ENCODE data around the gene FZD10.

FZD10 gene

GRCh38 chr12:130133851-130134562 lies 28.3 kb upstream of the FZD10 start:
- DNase-seq, result no peak

- no peak for DNase-seq
Observed at GRCh38 chr12:130134563-130134915, 27.7 kb upstream of the FZD10 start.

GRCh38 chr12:130136509-130137039 lies 25.7 kb upstream of the FZD10 start:
- no peak for DNase-seq

GRCh38 chr12:130137040-130138018 lies 24.9 kb upstream of the FZD10 start:
- no peak for DNase-seq

- DNase-seq, result no peak
Observed at GRCh38 chr12:130138478-130138877, 23.8 kb upstream of the FZD10 start.

- no peak for DNase-seq
Observed at GRCh38 chr12:130139567-130140421, 22.5 kb upstream of the FZD10 start.

- no peak for DNase-seq
Observed at GRCh38 chr12:130141105-130141504, 21.2 kb upstream of the FZD10 start.

- no peak for DNase-seq
Observed at GRCh38 chr12:130141901-130142683, 20.2 kb upstream of the FZD10 start.

- DNase-seq, result no peak
Observed at GRCh38 chr12:130142736-130143135, 19.5 kb upstream of the FZD10 start.

GRCh38 chr12:130143136-130143535 lies 19.1 kb upstream of the FZD10 start:
- no peak for DNase-seq

GRCh38 chr12:130144256-130144655 lies 18.0 kb upstream of the FZD10 start:
- no peak for DNase-seq

GRCh38 chr12:130145731-130146130 lies 16.5 kb upstream of the FZD10 start:
- no peak for DNase-seq

GRCh38 chr12:130146176-130146931 lies 15.9 kb upstream of the FZD10 start:
- DNase-seq, result no peak

GRCh38 chr12:130147875-130148596 lies 14.2 kb upstream of the FZD10 start:
- no peak for DNase-seq

GRCh38 chr12:130151846-130152245 lies 10.4 kb upstream of the FZD10 start:
- DNase-seq, result no peak

GRCh38 chr12:130152386-130152785 lies 9.9 kb upstream of the FZD10 start:
- no peak for DNase-seq

- DNase-seq, result no peak
Observed at GRCh38 chr12:130153803-130154202, 8.5 kb upstream of the FZD10 start.

GRCh38 chr12:130154276-130155070 lies 7.8 kb upstream of the FZD10 start:
- no peak for DNase-seq

- DNase-seq, result no peak
Observed at GRCh38 chr12:130155416-130156073, 6.7 kb upstream of the FZD10 start.
